ENCODE measurements around the gene TUSC2. TPM values are rescaled to one million over a fixed set of nuclear protein-coding genes. Genes with fewer than 3 reads are reported as not detected.
A peak's percentile ranks its signal among the peaks of the same experiment; 100 is the strongest.

Gene TUSC2
- total RNA-seq, 2 donors from 2014 or later, result 13.9 to 19.3 TPM

DNA sequence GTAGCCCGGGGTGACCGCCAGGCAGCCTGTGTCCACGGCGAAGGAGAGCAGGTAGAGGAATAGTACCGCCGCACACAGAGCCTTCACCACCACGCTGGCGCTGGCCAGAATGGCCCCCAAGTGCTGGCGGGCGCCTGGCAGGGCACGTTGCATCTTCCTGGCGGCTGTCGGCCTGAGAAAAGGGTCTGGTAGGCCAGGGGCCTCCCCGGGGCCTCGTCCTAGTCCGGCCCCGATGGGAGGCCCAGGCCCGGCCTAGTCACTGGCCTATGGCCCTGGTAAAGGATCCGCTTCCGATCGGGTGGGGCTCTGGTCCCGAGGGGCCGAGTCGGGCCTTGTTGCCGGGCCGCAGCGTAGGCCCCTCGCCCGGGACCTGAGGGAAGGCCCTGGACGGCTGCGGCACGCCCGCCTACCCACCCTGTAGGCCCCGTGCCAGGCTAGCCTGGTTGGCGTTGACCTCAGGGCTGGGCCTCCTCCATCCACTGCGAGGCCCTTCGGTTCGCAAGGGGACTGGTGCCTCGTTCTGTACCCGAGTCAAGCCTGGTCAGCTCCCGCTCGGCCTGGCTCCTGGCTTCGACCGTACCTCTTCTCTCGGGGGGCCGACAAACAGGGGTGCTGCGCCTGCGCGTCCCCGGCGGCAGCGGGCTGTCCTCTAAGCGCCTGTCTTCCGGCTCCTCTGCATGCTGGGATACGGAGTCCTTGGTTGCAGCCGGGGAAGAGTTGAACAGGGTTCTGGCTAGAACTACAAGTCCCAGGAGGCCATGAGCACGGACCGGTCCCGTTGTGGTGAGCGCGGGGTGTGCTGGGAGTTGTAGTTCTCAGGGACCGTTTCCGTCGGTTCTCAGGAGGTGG, 31.1 kb upstream of the TUSC2 start, which contains the start of gene TMEM115:
TSS of gene TMEM115 (minus strand) at position 611 of the 849 bp plus-strand sequence. CDS start at position 153, 458 bp downstream.
- Mint-ChIP-seq H3K36me3 (ENCODE audit: low read depth) (peaks cover 41% of the 10 kb centered on the region), H3K4me3 (peak within 1 kb of the TSS; percentile 93), H3K4me1 (peaks cover 15% of the 10 kb centered on the region), H3K27me3 (no peaks in the 10 kb centered on the region), H3K27ac (peak within 1 kb of the TSS; percentile 97), H3K9me3 (no peaks in the 10 kb centered on the region)
- ATAC-seq (replicated peaks), result peak; percentile 100

DNA sequence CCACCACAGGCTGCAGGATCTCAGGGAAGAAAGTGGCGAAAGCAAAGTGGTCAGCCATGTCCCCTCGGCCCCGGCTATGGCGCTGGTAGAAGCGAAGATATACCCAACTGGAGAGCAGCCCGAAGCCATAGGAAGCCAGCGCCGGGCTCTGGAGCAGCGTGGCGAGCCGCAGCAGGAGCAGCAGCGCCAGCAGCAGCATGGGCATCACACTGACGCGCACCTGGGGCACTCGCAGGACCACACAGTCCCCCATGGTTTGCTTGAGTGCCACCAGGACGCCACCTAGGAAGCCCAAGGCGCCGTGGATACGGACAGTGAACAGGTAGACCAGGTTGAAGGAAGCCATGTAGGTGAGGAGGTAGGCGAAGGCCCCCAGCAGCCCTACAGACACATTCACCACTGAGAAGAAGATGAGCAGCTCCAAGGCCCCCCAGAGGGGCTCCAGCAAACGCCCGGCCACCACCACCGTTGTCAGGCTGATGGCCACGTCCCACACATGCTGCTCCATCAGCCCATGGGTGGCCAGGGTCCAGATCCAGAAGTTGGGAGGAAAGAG, 30.4 kb upstream of the TUSC2 start:
- peak overlapping the region; percentile 97 for H3K27ac Mint-ChIP-seq

DNA sequence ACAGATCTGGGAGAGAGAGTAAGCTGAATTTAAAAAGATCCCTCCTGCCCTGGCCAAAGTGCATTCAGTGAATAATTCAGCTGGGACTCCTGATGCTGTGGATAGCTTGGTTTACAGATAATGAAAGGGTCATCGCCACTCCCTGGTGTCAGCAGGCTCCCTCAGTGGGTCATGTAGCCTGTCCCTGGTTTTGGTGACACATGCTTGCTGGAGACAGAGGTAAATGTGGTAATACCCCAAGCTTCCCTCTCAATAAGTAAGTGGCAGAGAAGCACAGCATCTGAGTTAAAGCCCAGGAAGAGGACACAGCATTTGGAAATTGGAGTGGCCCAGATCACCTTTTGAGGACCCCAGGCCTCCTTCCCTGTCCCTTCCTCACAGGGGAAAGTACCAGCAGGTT, 29.5 kb upstream of the TUSC2 start:
- peaks cover 15% of the 10 kb centered on the region for H3K4me1 Mint-ChIP-seq
- ATAC-seq (replicated peaks), result no peak

More for the DNA sequence above, 30.4 kb upstream of the TUSC2 start:
- Mint-ChIP-seq H3K27me3 (no peaks in the 10 kb centered on the region), H3K9me3 (no peaks in the 10 kb centered on the region), H3K4me3 (peak overlapping the region; percentile 93), H3K36me3 (ENCODE audit: low read depth) (peaks cover 47% of the 10 kb centered on the region), H3K4me1 (peaks cover 15% of the 10 kb centered on the region)
- ATAC-seq (replicated peaks), result no peak

DNA sequence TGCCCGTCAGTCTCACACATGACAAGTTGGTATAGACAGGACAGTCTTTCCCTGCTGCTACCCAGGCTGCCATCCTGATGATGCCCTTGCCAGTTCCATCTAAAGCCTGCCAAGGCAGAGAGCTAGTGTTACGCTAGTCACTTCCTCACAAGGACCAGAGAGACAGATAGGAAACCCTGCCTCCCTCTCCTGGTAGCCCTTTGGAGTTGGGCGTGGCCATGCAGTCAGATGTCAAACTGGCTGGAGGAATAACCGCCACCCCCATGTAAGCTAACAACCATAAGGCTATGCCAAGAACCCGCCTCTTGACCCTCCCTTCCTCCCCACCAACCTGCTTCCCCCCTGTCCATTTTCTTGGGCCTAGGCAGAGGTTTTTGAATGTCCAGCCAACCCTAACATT, 28.5 kb upstream of the TUSC2 start:
- Mint-ChIP-seq H3K27ac (peak overlapping the region; percentile 97), H3K27me3 (no peaks in the 10 kb centered on the region), H3K4me3 (peak overlapping the region; percentile 93), H3K9me3 (no peaks in the 10 kb centered on the region), H3K36me3 (ENCODE audit: low read depth) (peaks cover 64% of the 10 kb centered on the region), H3K4me1 (peaks cover 15% of the 10 kb centered on the region)
- no peak for ATAC-seq (replicated peaks)

More for the DNA sequence above, 29.5 kb upstream of the TUSC2 start:
- H3K9me3 Mint-ChIP-seq, result no peaks in the 10 kb centered on the region
- H3K36me3 Mint-ChIP-seq (ENCODE audit: low read depth), result peaks cover 56% of the 10 kb centered on the region
- H3K27ac Mint-ChIP-seq, result peak overlapping the region; percentile 97
- H3K27me3 Mint-ChIP-seq, result no peaks in the 10 kb centered on the region
- H3K4me3 Mint-ChIP-seq, result peak overlapping the region; percentile 93

GRCh38 chr3:50355829-50356552, 28.0 kb upstream of the TUSC2 start:
- peak overlapping the region; percentile 93 for H3K4me3 Mint-ChIP-seq
- H3K4me1 Mint-ChIP-seq, result peaks cover 15% of the 10 kb centered on the region
- no peaks in the 10 kb centered on the region for H3K27me3 Mint-ChIP-seq
- no peaks in the 10 kb centered on the region for H3K9me3 Mint-ChIP-seq
- peaks cover 70% of the 10 kb centered on the region for H3K36me3 Mint-ChIP-seq (ENCODE audit: low read depth)
- no peak for ATAC-seq (replicated peaks)
- peak overlapping the region; percentile 97 for H3K27ac Mint-ChIP-seq

GRCh38 chr3:50354850-50355249, 26.8 kb upstream of the TUSC2 start:
- Mint-ChIP-seq H3K36me3 (ENCODE audit: low read depth) (peaks cover 81% of the 10 kb centered on the region), H3K9me3 (no peaks in the 10 kb centered on the region), H3K4me3 (no peak overlapping the region), H3K27me3 (no peaks in the 10 kb centered on the region), H3K4me1 (peaks cover 21% of the 10 kb centered on the region), H3K27ac (no peak overlapping the region)
- no peak for ATAC-seq (replicated peaks)

DNA sequence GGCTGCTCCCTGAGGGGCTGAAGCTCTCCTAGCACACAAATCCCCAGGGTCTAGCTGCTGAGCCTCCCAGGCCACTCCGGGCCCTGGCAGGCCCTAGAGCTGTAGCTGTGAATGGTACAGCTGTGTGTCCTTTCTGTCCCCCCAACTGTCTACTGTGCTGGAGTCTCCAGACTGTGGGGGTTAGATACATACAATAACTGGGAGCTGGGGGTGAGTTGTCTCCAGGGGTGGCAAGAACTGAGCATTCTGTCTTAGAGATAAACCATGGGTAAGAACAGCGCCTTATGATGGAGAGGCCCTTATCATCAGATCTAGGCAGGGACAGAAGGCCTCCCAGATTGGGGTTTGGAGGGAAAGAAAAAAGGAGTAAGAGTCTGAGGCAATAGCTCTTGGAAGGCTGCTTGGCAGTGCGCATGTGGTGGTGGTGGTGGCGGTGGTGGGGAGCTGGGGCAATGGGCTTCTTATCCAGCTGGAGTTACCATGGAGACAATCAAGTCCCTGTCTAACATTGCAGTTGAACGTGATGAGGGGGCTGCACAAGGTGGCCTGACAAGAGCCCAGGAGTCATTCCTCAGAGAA, 26.3 kb upstream of the TUSC2 start:
- H3K4me3 Mint-ChIP-seq, result no peak overlapping the region
- peaks cover 23% of the 10 kb centered on the region for H3K4me1 Mint-ChIP-seq
- peak overlapping the region; percentile 16 for H3K27ac Mint-ChIP-seq
- H3K27me3 Mint-ChIP-seq, result no peaks in the 10 kb centered on the region
- ATAC-seq (replicated peaks), result no peak
- H3K9me3 Mint-ChIP-seq, result no peaks in the 10 kb centered on the region
- H3K36me3 Mint-ChIP-seq (ENCODE audit: low read depth), result peaks cover 82% of the 10 kb centered on the region

- H3K4me3 Mint-ChIP-seq, result peak overlapping the region; percentile 16
- ATAC-seq (replicated peaks), result no peak
- H3K27me3 Mint-ChIP-seq, result no peaks in the 10 kb centered on the region
- H3K4me1 Mint-ChIP-seq, result peaks cover 24% of the 10 kb centered on the region
- no peaks in the 10 kb centered on the region for H3K9me3 Mint-ChIP-seq
- peaks cover 84% of the 10 kb centered on the region for H3K36me3 Mint-ChIP-seq (ENCODE audit: low read depth)
- no peak overlapping the region for H3K27ac Mint-ChIP-seq
Measured at GRCh38 chr3:50353245-50354004, 25.4 kb upstream of the TUSC2 start.

DNA sequence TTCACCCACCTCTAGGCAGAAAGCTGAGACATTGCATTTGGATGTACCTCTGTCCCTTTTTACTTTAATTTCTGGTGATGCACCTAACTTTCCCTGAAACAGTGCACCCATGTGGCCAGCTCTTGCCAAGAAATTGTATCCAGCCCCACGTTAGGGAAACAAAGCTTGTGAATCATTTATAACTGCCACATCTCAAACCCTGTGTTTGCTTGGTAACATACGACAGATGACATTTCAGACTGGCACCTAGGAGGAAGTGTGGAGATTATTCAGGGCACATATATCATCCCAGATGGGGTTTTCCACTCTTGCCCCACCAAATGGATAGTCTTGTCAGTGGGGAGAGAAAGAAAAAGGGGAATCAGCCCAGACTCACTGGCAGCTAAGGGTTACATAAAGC, 24.8 kb upstream of the TUSC2 start:
- no peak for ATAC-seq (replicated peaks)
- Mint-ChIP-seq H3K4me1 (peaks cover 17% of the 10 kb centered on the region), H3K27me3 (no peaks in the 10 kb centered on the region), H3K9me3 (no peaks in the 10 kb centered on the region), H3K36me3 (ENCODE audit: low read depth) (peaks cover 84% of the 10 kb centered on the region), H3K27ac (no peak overlapping the region), H3K4me3 (peak overlapping the region; percentile 16)

DNA sequence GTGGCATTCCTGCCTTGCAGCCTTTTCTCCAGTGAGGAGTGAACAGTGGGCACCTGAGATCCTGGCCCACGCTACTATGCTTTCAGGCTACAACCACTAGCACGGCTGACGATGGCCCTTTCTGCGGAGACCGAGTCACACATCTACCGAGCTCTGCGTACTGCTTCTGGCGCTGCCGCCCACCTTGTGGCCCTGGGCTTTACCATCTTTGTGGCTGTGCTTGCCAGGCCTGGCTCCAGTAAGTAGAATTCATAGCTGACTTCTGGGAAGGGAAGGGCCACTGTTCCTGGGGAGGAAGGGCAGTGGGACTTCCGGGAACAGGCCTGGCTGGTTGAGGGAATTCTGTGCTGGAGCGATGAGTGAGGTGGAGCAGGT, 23.3 kb upstream of the TUSC2 start:
- Mint-ChIP-seq H3K36me3 (ENCODE audit: low read depth) (peaks cover 87% of the 10 kb centered on the region), H3K4me3 (peak overlapping the region; percentile 98), H3K4me1 (peaks cover 15% of the 10 kb centered on the region), H3K9me3 (no peaks in the 10 kb centered on the region), H3K27me3 (no peaks in the 10 kb centered on the region), H3K27ac (peak overlapping the region; percentile 97)
- peak; percentile 9 for ATAC-seq (replicated peaks)

DNA sequence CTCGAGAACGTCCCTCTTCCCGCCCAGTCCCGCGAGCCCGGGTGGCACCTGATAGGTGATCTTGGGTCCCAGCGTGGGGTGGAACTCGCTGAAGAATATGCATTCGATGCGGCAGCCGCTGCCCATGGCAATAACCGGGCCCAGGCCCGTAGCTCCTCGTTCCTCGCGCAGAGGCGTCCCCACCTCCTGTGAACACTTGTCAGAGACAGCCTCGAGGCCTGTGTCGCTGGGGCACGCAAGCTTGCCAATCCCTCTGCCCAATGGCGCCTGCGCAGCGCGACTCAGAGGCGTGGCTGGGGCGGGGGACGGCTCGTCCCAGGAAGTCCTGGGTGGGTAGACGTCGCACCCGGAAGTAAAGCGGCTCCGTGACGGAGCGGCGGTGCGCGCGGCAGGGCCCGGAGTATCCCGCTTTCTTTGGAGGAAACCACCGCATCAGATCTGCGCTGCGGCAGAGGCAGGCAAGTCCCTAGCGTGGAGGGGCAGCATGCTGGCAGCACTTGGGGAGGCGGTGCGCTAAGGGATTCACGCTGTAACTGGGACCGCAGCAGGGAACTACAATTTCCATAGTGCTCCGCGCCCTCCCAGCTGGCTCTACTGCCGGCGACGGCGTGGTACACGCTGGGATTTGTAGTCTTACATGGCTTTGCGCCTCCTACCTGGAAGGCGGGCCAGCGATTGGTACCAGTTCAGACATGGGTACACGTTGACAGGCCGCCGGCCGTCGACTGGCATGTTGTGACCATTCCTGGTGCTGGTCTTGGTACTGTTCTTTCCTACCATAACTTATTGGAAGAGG, 22.7 kb upstream of the TUSC2 start, which contains the start of the genes CYB561D2 and NPRL2:
TSS of gene CYB561D2 (plus strand) at position 336 of the 796 bp plus-strand sequence. CDS start 572 bp downstream, outside the sequence.
TSS of gene NPRL2 (minus strand) at position 249 of the 796 bp plus-strand sequence. CDS start at position 126, 123 bp downstream.
- Mint-ChIP-seq H3K9me3 (no peaks in the 10 kb centered on the region), H3K27ac (peak within 1 kb of the TSS; percentile 97), H3K4me1 (peaks cover 19% of the 10 kb centered on the region), H3K27me3 (no peaks in the 10 kb centered on the region), H3K36me3 (ENCODE audit: low read depth) (peaks cover 87% of the 10 kb centered on the region), H3K4me3 (peak within 1 kb of the TSS; percentile 98)
- ATAC-seq (replicated peaks), result peak; percentile 94

GRCh38 chr3:50350213-50350526, 22.1 kb upstream of the TUSC2 start:
- Mint-ChIP-seq H3K9me3 (no peaks in the 10 kb centered on the region), H3K27me3 (no peaks in the 10 kb centered on the region), H3K36me3 (ENCODE audit: low read depth) (peaks cover 82% of the 10 kb centered on the region), H3K4me3 (peak overlapping the region; percentile 98), H3K27ac (peak overlapping the region; percentile 97), H3K4me1 (peaks cover 20% of the 10 kb centered on the region)
- ATAC-seq (replicated peaks), result no peak

GRCh38 chr3:50347187-50347813, 19.3 kb upstream of the TUSC2 start:
- no peaks in the 10 kb centered on the region for H3K27me3 Mint-ChIP-seq
- H3K27ac Mint-ChIP-seq, result no peak overlapping the region
- H3K36me3 Mint-ChIP-seq (ENCODE audit: low read depth), result peaks cover 57% of the 10 kb centered on the region
- ATAC-seq (replicated peaks), result no peak
- H3K4me3 Mint-ChIP-seq, result no peak overlapping the region
- peaks cover 20% of the 10 kb centered on the region for H3K4me1 Mint-ChIP-seq
- no peaks in the 10 kb centered on the region for H3K9me3 Mint-ChIP-seq

Measured in activated T-helper 17 cell treated with anti-CD3 and anti-CD28 coated beads, Interleukin-2, amount 50 U/mL, for 72 hours (primary cell).